Motor neuron (in vitro differentiated cells): ENCODE data around the gene TNC. TPM values are rescaled to one million over a fixed set of nuclear protein-coding genes. Genes with fewer than 3 reads are reported as not detected.

Source experiments
- ATAC-seq, 8 experiments: fragments of 200-7000 bp; cut with Tn5 transposase; replicated peaks in 6 of 8; 2 replicates each; pipeline ENCODE4 v1.8.0; 2021; ENCODE audit warnings: mild to moderate bottlenecking in 8 of 8, moderate library complexity in 8 of 8
- H3K27ac ChIP-seq, 2 donors: fragments of 250-450 bp; sonication (Bioruptor Pico); 2 replicates each; pipeline ENCODE4 v1.9.0; 2021; ENCODE audit warnings: antibody characterized with exemption in 2 of 2, mild to moderate bottlenecking in 2 of 2, moderate library complexity in 1 of 2
- H3K4me1 ChIP-seq, 2 donors: fragments of 250-450 bp; sonication (Bioruptor Pico); replicated peaks in 1 of 2; 2 replicates each; pipeline ENCODE4 v1.6.1; 2021; ENCODE audit warnings: antibody characterized with exemption in 2 of 2, mild to moderate bottlenecking in 2 of 2, moderate library complexity in 1 of 2
- H3K4me3 ChIP-seq, 5 donors: fragments of 250-450 bp; sonication (Bioruptor Pico); 2 replicates each; pipeline ENCODE4 v1.9.0; 2021; ENCODE audit warnings: antibody characterized with exemption in 5 of 5, mild to moderate bottlenecking in 5 of 5, moderate library complexity in 4 of 5
- WGBS, 10 experiments: fragments of 450-650 bp; shearing (Covaris generic); methylation state at CpG; one replicate each; pipeline ENCODE4 v1.0.0; 2022; 5-methylcytosine and 5-hydroxymethylcytosine counted together
- in situ Hi-C, 9 experiments: fragments of 400-800 bp; cut with MboI; loops; one replicate each; pipeline ENCODE4 v1.15.0; 2021; ENCODE audit warnings: low sequenced_read_pairs in 9 of 9, low pct_unique_long_range_greater_than_20kb in 2 of 9; ENCODE audit not compliant: unreplicated experiment in 9 of 9
- total RNA-seq, 8 experiments: library from RNA; unstranded; fragments of 300-600 nt; gene quantifications; 2 replicates each; pipeline versions ENCODE4 v1.2.3 to v1.2.4, GENCODE V29; 2022

The TNC gene
- total RNA-seq, 8 experiments from 2014 or later = 0.10 to 95.8 (median 2.6) TPM

GRCh38 chr9:114987116-114987515 is 130.8 kb downstream of the TNC start:
- no peaks in the 10 kb centered on the region for H3K4me1 ChIP-seq
- ATAC-seq = no peak
- WGBS, 10 experiments = 60 to 100% (median 80%) methylated on average over 1 of the region's 1 CpG; no CpG with 5 or more reads in 5 of the 10 experiments
- in situ Hi-C loops = no loop called here
- H3K4me3 ChIP-seq = no peak overlapping the region
- H3K27ac ChIP-seq = no peak overlapping the region

DNA sequence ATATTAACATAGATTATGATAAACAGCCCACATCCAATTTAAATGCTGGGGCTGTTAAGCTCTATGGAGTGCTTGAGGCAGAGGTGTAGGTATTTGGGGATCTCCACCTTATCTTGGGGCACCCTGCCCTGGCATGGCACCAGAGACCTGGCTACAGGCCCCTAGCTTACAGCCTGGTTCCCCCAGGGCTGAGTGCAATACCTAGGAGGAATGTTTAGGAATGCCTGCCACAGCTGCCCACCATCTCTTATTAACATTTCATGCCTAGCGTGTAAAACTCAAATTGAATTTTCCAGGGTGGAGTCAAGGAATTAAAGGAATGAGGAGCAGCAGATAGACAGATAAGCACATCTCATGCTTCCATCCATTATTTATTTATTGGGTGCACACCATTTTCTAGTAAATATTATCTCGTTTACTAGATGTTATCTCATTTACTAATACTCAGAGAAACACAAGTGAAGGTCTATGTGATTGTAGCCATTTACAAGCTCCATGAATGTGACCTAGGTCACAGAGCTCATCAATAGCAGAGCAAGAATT is 131.9 kb downstream of the TNC start:
- Histone ChIP-seq H3K4me3 (no peak overlapping the region), H3K4me1 (no peaks in the 10 kb centered on the region), H3K27ac (no peak overlapping the region)
- 0 to 83% (median 51%) methylated on average over 1 to 2 of the region's 2 CpGs; no CpG with 5 or more reads in 4 of the 10 experiments for WGBS, 10 experiments
- in situ Hi-C loops = no loop called here
- peak in 3 of 8 experiments; percentile 23 to 88 (median 76) for ATAC-seq

DNA sequence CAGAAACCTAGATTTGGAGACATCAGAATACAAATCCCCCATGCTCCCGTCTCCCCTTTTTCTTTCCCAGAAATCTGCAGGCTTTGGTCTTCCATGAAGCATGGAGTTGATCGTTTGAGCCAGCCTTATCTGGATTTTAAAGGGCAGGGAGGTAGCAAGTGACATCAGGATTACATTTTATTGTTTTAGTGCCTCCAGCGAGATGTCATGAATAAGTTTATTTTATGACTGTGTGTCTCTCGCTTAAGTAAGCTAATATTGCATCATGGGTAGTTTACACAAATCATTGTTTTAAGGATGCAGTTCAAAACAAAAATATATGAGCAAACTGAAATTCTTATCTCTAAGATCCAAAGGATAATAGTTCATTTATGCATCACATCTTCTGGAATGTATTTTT is 136.9 kb downstream of the TNC start:
- peak in 6 of 8 experiments; percentile 41 to 80 (median 69) for ATAC-seq
- Histone ChIP-seq H3K27ac (no peak overlapping the region), H3K4me3 (no peak overlapping the region), H3K4me1 (no peaks in the 10 kb centered on the region)
- in situ Hi-C loops = no loop called here
- WGBS, 10 experiments = 7 to 100% (median 40%) methylated on average over 1 to 4 of the region's 4 CpGs; no CpG with 5 or more reads in 1 of the 10 experiments

DNA sequence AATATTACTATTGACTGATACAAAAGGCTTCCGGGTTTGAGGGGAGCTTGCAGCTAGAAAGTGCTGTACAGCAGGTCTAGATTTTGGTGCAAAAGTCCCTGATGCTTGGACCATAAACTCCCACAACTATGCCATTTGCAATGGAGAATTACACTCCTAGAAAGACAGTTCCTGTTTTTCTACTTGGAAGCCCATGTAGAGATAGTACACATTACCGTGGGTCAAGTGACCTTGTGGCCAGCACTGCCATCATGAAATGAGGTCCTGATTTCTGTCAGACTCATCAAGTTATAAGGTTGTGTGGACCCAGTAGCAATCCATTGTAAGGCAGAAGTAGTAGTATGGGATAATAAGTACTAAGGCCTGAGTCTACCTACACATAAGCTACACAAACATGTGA is 144.7 kb downstream of the TNC start:
- in situ Hi-C loops = no loop called here
- Histone ChIP-seq H3K4me1 (no peaks in the 10 kb centered on the region), H3K4me3 (no peak overlapping the region), H3K27ac (no peak overlapping the region)
- 0 to 100% (median 90%) methylated on average over 1 of the region's 2 CpGs; no CpG with 5 or more reads in 4 of the 10 experiments for WGBS, 10 experiments
- no peak for ATAC-seq

DNA sequence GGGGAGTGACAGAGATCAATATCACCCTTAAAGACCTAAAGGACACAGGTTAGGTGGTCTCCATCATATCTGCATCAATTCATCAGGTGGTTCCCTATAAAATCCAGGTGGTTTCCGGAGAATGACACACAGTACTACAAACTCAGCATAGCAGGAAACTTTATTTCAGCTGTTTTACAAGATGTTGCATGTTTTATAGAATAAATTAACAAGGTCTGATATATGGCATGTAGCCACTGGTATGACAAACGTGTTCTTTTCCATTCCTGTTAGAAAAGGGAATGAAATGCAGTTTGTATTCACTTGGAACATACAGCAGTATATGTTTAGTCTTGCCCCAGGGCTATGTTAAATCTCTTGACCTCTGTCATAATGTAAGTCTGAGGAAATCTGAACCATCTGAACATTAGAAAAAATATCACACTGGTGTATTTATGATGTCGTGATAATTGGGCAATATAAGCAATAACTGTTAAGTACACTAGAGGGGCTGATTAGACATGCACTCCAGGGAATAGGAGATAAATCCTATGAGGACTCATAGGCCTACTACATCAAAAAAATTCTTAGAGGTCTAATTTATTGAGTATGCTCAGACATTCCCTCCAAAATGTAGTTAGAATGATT is 145.3 kb downstream of the TNC start:
- Histone ChIP-seq H3K4me1 (no peaks in the 10 kb centered on the region), H3K4me3 (no peak overlapping the region), H3K27ac (no peak overlapping the region)
- in situ Hi-C loops = no loop called here
- WGBS, 10 experiments = 0 to 93% (median 40%) methylated on average over 1 to 3 of the region's 3 CpGs; no CpG with 5 or more reads in 3 of the 10 experiments
- peak in 3 of 8 experiments; percentile 18 to 58 (median 21) for ATAC-seq

Other genes starting within 250 kb of the TNC start
- gene TNFSF8, start 187.6 kb downstream of the TNC start, total RNA-seq = under 1 TPM in 5 of 8 experiments, not detected in 3; 0.21 to 0.87 (median 0.46) TPM